Lung (tissue), 12 donors: ENCODE results near the gene SFMBT1. TPM values are rescaled to one million over a fixed set of nuclear protein-coding genes. Genes with fewer than 3 reads are reported as not detected.

Experiments
- ATAC-seq: fragments of 200-7000 bp; cut with Tn5 transposase; one replicate; pipeline ENCODE4 v1.9.1; 2020; ENCODE audit warnings: moderate number of reproducible peaks; ENCODE audit not compliant: insufficient read depth, low FRiP score
- DNase-seq, 3 donors: peaks; one replicate each; pipeline ENCODE4 v3.0.0-alpha.2; 2013 to 2017
- H3K27ac ChIP-seq, 2 donors: one replicate each; pipeline ENCODE4 v1.5.1; 2013; ENCODE audit warnings: mild to moderate bottlenecking in 2 of 2, moderate library complexity in 2 of 2, control low read depth in 1 of 2, inconsistent platforms in 1 of 2, low read depth in 1 of 2, low read length in 1 of 2
- H3K27me3 ChIP-seq, 3 donors: one replicate each; pipeline ENCODE4 v1.5.1; 2013; ENCODE audit warnings: low read length in 2 of 3; ENCODE audit not compliant: control insufficient read depth in 3 of 3, insufficient read depth in 3 of 3
- H3K36me3 ChIP-seq, 4 donors: one replicate each; pipeline ENCODE4 v1.5.1; 2013; ENCODE audit warnings: low read length in 4 of 4, mild to moderate bottlenecking in 1 of 4, moderate library complexity in 1 of 4; ENCODE audit not compliant: control insufficient read depth in 4 of 4, insufficient read depth in 4 of 4
- H3K4me1 ChIP-seq, 5 donors: one replicate each; pipeline ENCODE4 v1.5.1; 2013; ENCODE audit warnings: low read length in 5 of 5, mild to moderate bottlenecking in 2 of 5, moderate library complexity in 1 of 5; ENCODE audit not compliant: control insufficient read depth in 5 of 5, insufficient read depth in 5 of 5
- H3K4me3 ChIP-seq: one replicate; pipeline ENCODE4 v1.5.1; 2013; ENCODE audit warnings: mild to moderate bottlenecking, control low read depth, moderate library complexity
- H3K9ac ChIP-seq, 2 donors: one replicate each; pipeline ENCODE4 v1.5.1; 2013; ENCODE audit warnings: low read length in 2 of 2, control low read depth in 1 of 2; ENCODE audit not compliant: insufficient read depth in 1 of 2
- H3K9me3 ChIP-seq, 4 donors: one replicate each; pipeline ENCODE4 v1.5.1; 2013; ENCODE audit warnings: low read length in 3 of 4, mild to moderate bottlenecking in 1 of 4, moderate library complexity in 1 of 4; ENCODE audit not compliant: control insufficient read depth in 4 of 4, insufficient read depth in 3 of 4
- CTCF ChIP-seq: IDR thresholded peaks from 2 replicates; pipeline ENCODE4 v1.5.1; 2012; ENCODE audit warnings: mild to moderate bottlenecking; ENCODE audit errors: control extremely low read depth, extremely low read depth
- whole genome bisulfite sequencing, 2 donors: extraction: QIAGEN DNeasy Blood & Tissue Kit; methylation state at CpG; one replicate each; pipeline ENCODE4 v1.1.7; 2013; 5-methylcytosine and 5-hydroxymethylcytosine counted together
- polyA plus RNA-seq, 2 donors: library from polyadenylated mRNA; stranded (reverse); fragments of 200-250 nt; gene quantifications; one replicate each; pipeline ENCODE4 v1.2.1, GENCODE V29; 2013
- total RNA-seq, 2 donors: library from RNA; depleted of rRNA in 1 of 2; stranded (reverse); fragments of >200 nt in 1 of 2; gene quantifications; one replicate each; pipeline ENCODE4 v1.2.1, GENCODE V29; 2014 to 2021
- donor health status: control.
- donor health status: control.
- donor health status: Bipolar disorder and iron deficiency.
- donor health status: healthy.
- donor health status: DM: yes; HTN: yes; CAD: no.

Gene SFMBT1
- total and polyA plus RNA-seq, 4 donors = 3.4 to 19.2 (median 9.7) TPM

- 96 to 98% methylated on average over 6 of the region's 6 CpGs for WGBS, 2 donors
- ATAC-seq (no peak), DNase-seq (no peak)
- H3K4me1 ChIP-seq = peaks cover 0 to 8% (median 0%) of the 10 kb centered on the region in 5 donors
- H3K27ac ChIP-seq = no peak overlapping the region
- H3K9ac ChIP-seq = no peak overlapping the region
- H3K36me3 ChIP-seq = peaks cover 0 to 2% (median 0%) of the 10 kb centered on the region in 4 donors
- H3K9me3 ChIP-seq = no peaks in the 10 kb centered on the region
- H3K4me3 ChIP-seq = no peak overlapping the region
- H3K27me3 ChIP-seq = no peaks in the 10 kb centered on the region
- no peak for TF ChIP-seq CTCF
Measured at GRCh38 chr3:53079147-53079546, 33.3 kb upstream of the SFMBT1 start.

GRCh38 chr3:53078656-53079055 lies 32.8 kb upstream of the SFMBT1 start:
- Histone ChIP-seq H3K36me3 (peaks cover 0 to 2% (median 0%) of the 10 kb centered on the region in 4 donors), H3K9ac (no peak overlapping the region), H3K9me3 (no peaks in the 10 kb centered on the region), H3K4me3 (no peak overlapping the region), H3K27me3 (no peaks in the 10 kb centered on the region), H3K27ac (no peak overlapping the region), H3K4me1 (peaks cover 0 to 3% (median 0%) of the 10 kb centered on the region in 5 donors)
- 92% methylated on average over 3 of the region's 3 CpGs for WGBS, 2 donors
- ATAC-seq (no peak), DNase-seq (no peak)
- TF ChIP-seq CTCF = no peak

GRCh38 chr3:53077476-53078220 lies 31.8 kb upstream of the SFMBT1 start:
- H3K36me3 ChIP-seq = peaks cover 0 to 2% (median 0%) of the 10 kb centered on the region in 4 donors
- H3K27me3 ChIP-seq = no peaks in the 10 kb centered on the region
- no peak overlapping the region for H3K9ac ChIP-seq
- H3K27ac ChIP-seq = no peak overlapping the region
- no peak for TF ChIP-seq CTCF
- 89 to 96% methylated on average over 10 of the region's 10 CpGs for WGBS, 2 donors
- H3K9me3 ChIP-seq = no peaks in the 10 kb centered on the region
- no peak for ATAC-seq
- H3K4me3 ChIP-seq = no peak overlapping the region
- H3K4me1 ChIP-seq = peaks cover 0 to 10% (median 0%) of the 10 kb centered on the region in 5 donors
- DNase-seq = no peak
